A673 (cell line): ENCODE results near the gene FKBP14. TPM values are rescaled to one million over a fixed set of nuclear protein-coding genes. Genes with fewer than 3 reads are reported as not detected.

Experiments
- BruUV-seq: library from RNA; stranded (reverse); fragments of 400-500 nt; replicated peaks from 2 replicates; lab custom pipeline; 2021; lab: Mats Ljungman, UMichigan
- CTCF ChIA-PET: fragments of 300-600 bp; sonication (Branson Sonifier 250); formaldehyde crosslinking; loops from one replicate; lab custom pipeline; 2022; ENCODE audit warnings: antibody characterized with exemption; lab: Charles Lee
- POLR2A ChIA-PET: fragments of 300-600 bp; sonication (Branson Sonifier 250); formaldehyde crosslinking; loops from one replicate; lab custom pipeline; 2022; ENCODE audit warnings: antibody characterized with exemption; ENCODE audit not compliant: low non-redundant PET; lab: Charles Lee
- DNase-seq: peaks from one replicate; pipeline ENCODE4 v3.0.0-alpha.2; 2015; ENCODE audit warnings: low spot score
- H3K27ac ChIP-seq: fragments of 200-600 bp; sonication (generic); 2 replicates; pipeline ENCODE4 v1.5.1; 2016; ENCODE audit warnings: mixed run types, low read depth, mild to moderate bottlenecking, mixed read lengths, antibody characterized with exemption, low read length; ENCODE audit not compliant: poor library complexity, severe bottlenecking
- H3K27me3 ChIP-seq: fragments of 200-600 bp; sonication (generic); replicated peaks from 2 replicates; pipeline ENCODE4 v1.6.1; 2017; ENCODE audit warnings: mixed run types, low read depth, mild to moderate bottlenecking, mixed read lengths, antibody characterized with exemption, low read length; ENCODE audit not compliant: insufficient read depth, poor library complexity
- H3K36me3 ChIP-seq: fragments of 200-600 bp; sonication (generic); 2 replicates; pipeline ENCODE4 v1.6.1; 2016; ENCODE audit warnings: mixed run types, mild to moderate bottlenecking, mixed read lengths, antibody characterized with exemption, low read length; ENCODE audit not compliant: insufficient read depth, poor library complexity, severe bottlenecking
- H3K4me1 ChIP-seq: fragments of 200-600 bp; sonication (generic); 2 replicates; pipeline ENCODE4 v1.6.1; 2017; ENCODE audit warnings: mixed run types, mild to moderate bottlenecking, mixed read lengths, antibody characterized with exemption, low read length; ENCODE audit not compliant: insufficient read depth, poor library complexity, severe bottlenecking
- H3K4me3 ChIP-seq: fragments of 200-600 bp; sonication (generic); 2 replicates; pipeline ENCODE4 v1.5.1; 2016; ENCODE audit warnings: low read depth, mixed run types, mild to moderate bottlenecking, mixed read lengths, low read length; ENCODE audit not compliant: poor library complexity, severe bottlenecking
- H3K9me3 ChIP-seq: fragments of 200-600 bp; sonication (generic); 2 replicates; pipeline ENCODE4 v1.6.1; 2016; ENCODE audit warnings: mixed run types, low read depth, mild to moderate bottlenecking, mixed read lengths, antibody characterized with exemption, low read length; ENCODE audit not compliant: poor library complexity, severe bottlenecking
- CTCF ChIP-seq: fragments of 300-800, 200-600 bp; sonication (generic); conservative IDR thresholded peaks from 2 replicates; pipeline ENCODE4 v1.5.1; 2017; ENCODE audit warnings: low read depth, mild to moderate bottlenecking, antibody characterized with exemption, low read length, moderate library complexity, mixed read lengths
- EZH2 ChIP-seq: fragments of 200-600 bp; sonication (generic); IDR thresholded peaks from 2 replicates; pipeline ENCODE4 v1.6.1; 2017; ENCODE audit warnings: borderline replicate concordance, low read depth, mild to moderate bottlenecking, mixed read lengths, antibody characterized with exemption, low read length; ENCODE audit not compliant: poor library complexity, severe bottlenecking
- intact Hi-C: fragments of 100-400 bp; cut with micrococcal nuclease; formaldehyde crosslinking; loops from one replicate; pipeline ENCODE4 v1.10.0; 2022; ENCODE audit not compliant: unreplicated experiment
- total RNA-seq: library from RNA; stranded (reverse); gene quantifications from 2 replicates; pipeline ENCODE4 v1.2.3, GENCODE V29; 2021

FKBP14 gene
- total RNA-seq, 1 experiment from 2014 or later = 53.6 TPM

GRCh38 chr7:30040938-30041337 is 14.4 kb upstream of the FKBP14 start:
- BruUV-seq = no TSS peak
- Histone ChIP-seq H3K36me3 (peaks cover 5% of the 10 kb centered on the region), H3K27me3 (no peaks in the 10 kb centered on the region), H3K9me3 (no peaks in the 10 kb centered on the region), H3K27ac (no peak overlapping the region), H3K4me1 (no peaks in the 10 kb centered on the region), H3K4me3 (no peak overlapping the region)
- intact Hi-C loops = no loop called here
- ChIA-PET CTCF (interaction anchor here (0.6 kb wide), 1 partner anchor 405 kb away, joined by 5 read pairs; no protein-coding TSS in a partner anchor), POLR2A (interaction anchor here (0.6 kb wide), 2 partner anchors 83 to 388 kb away, joined by 5 read pairs; no protein-coding TSS in a partner anchor)
- TF ChIP-seq EZH2 = no peak
- no peak for TF ChIP-seq CTCF
- no peak for DNase-seq

- H3K27ac ChIP-seq = no peak overlapping the region
- POLR2A ChIA-PET = no interaction called here
- CTCF ChIA-PET = no interaction called here
Measured at GRCh38 chr7:30038196-30038980, 11.9 kb upstream of the FKBP14 start.

GRCh38 chr7:30036220-30036619 is 9.7 kb upstream of the FKBP14 start:
- TF ChIP-seq CTCF (no peak), EZH2 (no peak)
- Histone ChIP-seq H3K36me3 (no peaks in the 10 kb centered on the region), H3K27ac (no peak overlapping the region), H3K4me3 (no peak overlapping the region), H3K27me3 (no peaks in the 10 kb centered on the region), H3K9me3 (no peaks in the 10 kb centered on the region), H3K4me1 (no peaks in the 10 kb centered on the region)
- BruUV-seq = no TSS peak
- intact Hi-C loops = no loop called here
- ChIA-PET CTCF (no interaction called here), POLR2A (interaction anchor here (0.7 kb wide), 1 partner anchor 185 kb away, joined by 3 read pairs; no protein-coding TSS in a partner anchor)
- no peak for DNase-seq

More at GRCh38 chr7:30038196-30038980, 11.9 kb upstream of the FKBP14 start:
- H3K36me3 ChIP-seq = no peaks in the 10 kb centered on the region
- BruUV-seq = no TSS peak
- no peaks in the 10 kb centered on the region for H3K4me1 ChIP-seq
- no peaks in the 10 kb centered on the region for H3K9me3 ChIP-seq
- H3K4me3 ChIP-seq = no peak overlapping the region
- no peak for DNase-seq
- intact Hi-C loops = no loop called here
- H3K27me3 ChIP-seq = no peaks in the 10 kb centered on the region
- TF ChIP-seq EZH2 (no peak), CTCF (no peak)
